Measurements from ENCODE around the gene NEMP1.

The NEMP1 gene

DNA sequence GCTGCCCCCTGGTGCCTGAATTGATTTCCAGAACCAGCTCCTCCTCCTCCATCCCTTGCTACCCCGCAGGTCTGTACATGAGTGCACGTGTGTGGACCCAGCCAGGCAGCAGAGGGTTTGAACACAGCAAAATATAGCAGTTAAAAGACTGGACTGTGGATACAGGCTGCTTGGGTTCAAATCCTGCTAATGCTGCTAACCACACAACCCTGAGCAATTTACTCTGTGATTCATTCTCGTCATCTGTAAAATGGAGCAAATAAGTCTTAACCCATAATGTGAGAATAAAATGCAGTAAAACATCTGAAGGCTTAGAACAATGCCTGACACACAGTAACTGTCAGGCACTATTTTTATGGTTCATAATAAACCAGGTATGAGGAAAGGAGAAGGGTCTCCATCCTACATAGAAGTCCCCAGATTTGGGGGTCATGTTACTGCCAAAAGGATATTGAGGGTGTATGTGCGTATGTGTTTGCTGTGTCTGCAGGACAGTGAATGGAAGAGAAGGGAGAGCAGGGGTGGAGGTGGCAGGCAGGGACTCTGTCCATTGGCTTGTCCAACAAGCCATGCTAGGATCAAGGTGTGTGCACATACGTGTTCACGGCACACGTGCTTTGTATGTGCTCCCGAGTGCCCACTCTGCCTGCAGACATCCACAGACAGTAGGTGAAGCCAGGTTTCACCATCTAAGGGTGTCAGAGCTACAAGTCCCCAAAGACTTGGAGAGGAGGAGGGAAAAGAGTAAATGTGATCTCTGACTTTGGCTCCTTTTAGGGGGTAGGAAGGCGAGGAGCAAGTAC is 34.1 kb upstream of the NEMP1 start:
- no peak for DNase-seq (ENCODE audit: low read depth, low spot score)
- peak; percentile 83 for TF ChIP-seq CTCF (IDR thresholded peaks at IDR 0.05; ENCODE audit: low read depth, low read length)
- H3K4me3 ChIP-seq (ENCODE audit: low read depth, low read length): no peak overlapping the region
- in situ Hi-C loops (cut with HindIII; ENCODE audit: low sequenced_read_pairs): no loop called here

GRCh38 chr12:57111031-57111734 is 32.6 kb upstream of the NEMP1 start, which contains the start of gene STAT6:
STAT6 (minus strand) TSS chr12:57111362; CDS start chr12:57108278, 3,084 bp downstream.
- TF ChIP-seq CTCF (IDR thresholded peaks at IDR 0.05; ENCODE audit: low read depth, low read length): no peak
- DNase-seq (ENCODE audit: low read depth, low spot score): peak; percentile 84
- in situ Hi-C loops (cut with HindIII; ENCODE audit: low sequenced_read_pairs): no loop called here
- peak within 1 kb of the TSS; percentile 69 for H3K4me3 ChIP-seq (ENCODE audit: low read depth, low read length)

DNA sequence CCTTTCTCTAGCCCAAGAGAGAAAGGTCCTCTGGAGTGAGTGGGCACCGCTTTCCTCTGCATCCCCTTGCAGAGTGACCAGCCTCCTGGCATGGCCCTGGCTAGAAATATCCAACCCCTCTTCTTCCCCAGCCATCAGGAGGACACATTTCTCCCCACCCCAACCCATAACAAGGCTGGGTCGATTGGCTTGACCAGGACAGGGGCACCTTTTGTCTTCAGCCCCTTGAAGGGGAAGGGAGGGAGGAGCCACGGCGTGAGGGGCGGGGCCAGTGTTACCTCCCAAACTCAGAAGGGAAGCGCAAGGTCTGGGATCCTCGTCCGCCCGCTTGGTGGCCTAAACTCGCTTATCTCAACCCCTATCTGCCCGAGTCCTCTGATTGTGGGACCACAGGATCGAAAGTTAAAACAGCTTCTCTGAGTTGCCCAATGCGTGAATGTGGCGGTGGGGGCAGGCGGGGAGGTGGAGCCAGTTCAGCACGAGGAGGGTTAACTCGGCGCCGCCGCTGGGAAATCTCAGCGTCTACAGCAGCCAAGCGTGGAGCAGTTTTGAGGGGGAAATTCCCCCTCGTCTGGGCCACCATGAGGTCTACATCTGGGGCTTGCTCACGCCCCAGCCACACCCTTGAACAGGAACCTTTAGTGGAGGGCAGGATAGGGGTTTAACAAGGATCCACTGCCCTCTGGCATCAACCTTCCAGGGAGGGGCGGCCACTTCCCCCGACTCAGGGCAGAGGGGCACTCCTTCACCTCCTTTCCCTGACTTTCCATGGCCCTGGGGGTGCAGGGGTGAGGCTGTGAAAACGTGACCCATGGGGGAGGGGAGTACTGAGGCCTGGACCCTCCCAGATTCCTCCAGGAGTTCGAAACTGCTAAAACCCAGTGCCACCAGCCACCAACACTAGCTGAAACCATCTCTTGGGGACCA is 31.8 kb upstream of the NEMP1 start:
- H3K4me3 ChIP-seq (ENCODE audit: low read depth, low read length): peak overlapping the region; percentile 69
- TF ChIP-seq CTCF (IDR thresholded peaks at IDR 0.05; ENCODE audit: low read depth, low read length): no peak
- in situ Hi-C loops (cut with HindIII; ENCODE audit: low sequenced_read_pairs): no loop called here
- DNase-seq (ENCODE audit: low read depth, low spot score): no peak

- H3K4me3 ChIP-seq (ENCODE audit: low read depth, low read length): peak overlapping the region; percentile 69
- in situ Hi-C loops (cut with HindIII; ENCODE audit: low sequenced_read_pairs): no loop called here
- DNase-seq (ENCODE audit: low read depth, low spot score): no peak
- TF ChIP-seq CTCF (IDR thresholded peaks at IDR 0.05; ENCODE audit: low read depth, low read length): no peak
Observed at GRCh38 chr12:57109207-57110103, 30.9 kb upstream of the NEMP1 start.

- DNase-seq (ENCODE audit: low read depth, low spot score): no peak
- no peak overlapping the region for H3K4me3 ChIP-seq (ENCODE audit: low read depth, low read length)
- in situ Hi-C loops (cut with HindIII; ENCODE audit: low sequenced_read_pairs): no loop called here
- no peak for TF ChIP-seq CTCF (IDR thresholded peaks at IDR 0.05; ENCODE audit: low read depth, low read length)
Observed at GRCh38 chr12:57107456-57108155, 29.0 kb upstream of the NEMP1 start.
